Measurements from ENCODE around the gene TNXB. TPM values are rescaled to one million over a fixed set of nuclear protein-coding genes. Genes with fewer than 3 reads are reported as not detected.

TNXB gene
- total and polyA plus RNA-seq, 2 of the 4 experiments (the other 2 are of a cell fraction): 0.05 TPM; not detected in 1

DNA sequence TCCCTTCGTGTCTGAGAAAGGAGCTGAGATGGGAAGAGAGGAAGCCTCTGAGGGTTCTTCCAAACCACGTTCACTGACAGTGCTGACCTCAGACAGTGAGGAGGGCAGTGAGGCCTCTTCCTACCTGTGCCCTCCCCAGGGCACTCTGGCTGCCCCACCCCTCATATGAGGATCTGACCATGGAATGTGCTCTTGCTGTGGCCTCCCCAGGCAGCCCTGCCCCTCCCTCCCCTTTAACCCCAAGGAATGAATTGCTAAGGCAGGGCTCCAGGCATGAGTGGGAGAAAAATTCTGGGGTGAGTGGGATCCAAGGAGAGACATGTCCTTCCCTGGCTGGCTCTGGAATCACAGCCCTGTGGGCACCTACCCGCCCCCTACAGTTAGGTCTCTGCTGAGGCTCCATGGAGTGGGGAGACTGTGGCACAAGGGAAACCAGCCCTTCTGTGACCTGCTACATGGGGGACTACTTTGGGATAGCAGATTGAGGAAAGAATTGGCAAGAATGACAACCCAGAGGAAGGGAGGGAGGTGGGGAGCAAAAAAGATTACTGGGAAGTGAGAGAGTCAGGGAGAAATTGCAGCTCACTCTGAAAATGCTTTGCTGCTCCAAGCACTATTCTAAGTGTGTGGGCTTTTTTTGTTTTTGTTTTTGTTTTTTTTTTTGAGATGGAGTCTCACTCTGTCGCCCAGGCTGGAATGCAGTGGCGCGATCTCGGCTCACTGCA, 29.4 kb downstream of the TNXB start:
- Histone ChIP-seq H2BK15ac (ENCODE audit: low read depth, low read length) (0 out of 3 replicates have a peak overlapping the region, but pooled peaks have one; percentile 31), H3K56ac (ENCODE audit: extremely low read depth, insufficient read depth, low read length) (no peak overlapping the region), H3K4me1 (ENCODE audit: control insufficient read depth, insufficient read depth, low read length) (peaks cover 35% of the 10 kb centered on the region), H3K4me2 (ENCODE audit: low read depth, low read length) (no peak overlapping the region), H3K23ac (ENCODE audit: low read depth, low read length) (no peak overlapping the region), H4K20me1 (ENCODE audit: insufficient read depth, low read length) (peaks cover 3% of the 10 kb centered on the region; the same call in 1 of the 2 replicates), H3K9ac (ENCODE audit: low read depth, low read length) (no peak overlapping the region), H3K4me3 (ENCODE audit: insufficient read depth, low read depth, low read length) (no peak overlapping the region), H3K4ac (ENCODE audit: low read depth, low read length) (peak overlapping the region; percentile 48), H3K27me3 (ENCODE audit: control insufficient read depth, insufficient read depth, low read length) (peaks cover 12% of the 10 kb centered on the region), H2AK5ac (ENCODE audit: low read depth, low read length) (peak overlapping the region; percentile 68), H3K14ac (replicated peaks; ENCODE audit: low read depth, low read length) (0 out of 2 replicates have a peak overlapping the region, but pooled peaks have one; percentile 44), H2BK20ac (ENCODE audit: low read depth, low read length) (peak overlapping the region; percentile 57), H3K9me1 (ENCODE audit: insufficient read depth, low read length) (peaks cover 24% of the 10 kb centered on the region), H4K8ac (ENCODE audit: low read depth in 2 of 2, low read length in 2 of 2) (0 out of 4 replicates have a peak overlapping the region, but pooled peaks of 1 of the 2 experiments have one; percentile 28), H3K27ac (ENCODE audit: insufficient read depth, low read length) (no peak overlapping the region), H2AK9ac (replicated peaks; ENCODE audit: low read depth, low read length, poor library complexity) (no peak overlapping the region), H2BK120ac (ENCODE audit: low read depth, low read length) (peak overlapping the region; percentile 73), H3K36me3 (ENCODE audit: control insufficient read depth, insufficient read depth, low read length) (no peaks in the 10 kb centered on the region), H2BK5ac (ENCODE audit: low read depth, low read length, poor library complexity, severe bottlenecking) (no peak overlapping the region), H4K5ac (ENCODE audit: low read depth, low read length) (no peak overlapping the region), H2AFZ (replicated peaks; ENCODE audit: low read length, poor library complexity) (peak overlapping the region; percentile 27), H4K91ac (ENCODE audit: insufficient read depth, low read depth, low read length) (peak overlapping the region; percentile 43; the same call in 1 of the 2 replicates), H3K79me1 (ENCODE audit: low read depth in 1 of 2, low read length in 2 of 2) (no peaks in the 10 kb centered on the region), H3K18ac (ENCODE audit: low read depth, low read length) (no peak overlapping the region; the same call in 1 of the 2 replicates), H3K9me3 (ENCODE audit: control insufficient read depth, insufficient read depth, low read length) (no peaks in the 10 kb centered on the region)
- CTCF ChIA-PET: no interaction called here
- POLR2A ChIA-PET (ENCODE audit: unreplicated experiment): interaction anchor here (0.5 kb wide), 1 partner anchor 1465 kb away, joined by 23 read pairs; no protein-coding TSS in a partner anchor
- DNase-seq (no peak), ATAC-seq (ENCODE audit: low read depth) (no peak)
- in situ Hi-C loops (cut with MboI; ENCODE audit: low sequenced_read_pairs) (no loop called here), intact Hi-C loops (cut with micrococcal nuclease) (no loop called here), dilution Hi-C loops (cut with HindIII; ENCODE audit: low sequenced_read_pairs, unreplicated experiment) (no loop called here)
- no TSS peak for BruUV-seq (replicated peaks)
- WGBS, 2 experiments (ENCODE audit: extremely low coverage in 2 of 2, insufficient read length in 1 of 2): 100% methylated on average over 1 of the region's 7 CpGs; no CpG with 5 or more reads in 1 of the 2 experiments
- no peak for TF ChIP-seq RAD21 (IDR thresholded peaks at IDR 0.05; ENCODE audit: low read length)
- no peak for TF ChIP-seq RCOR1 (IDR thresholded peaks at IDR 0.05; ENCODE audit: insufficient replicate concordance, low read length)
- no peak for TF ChIP-seq FOS (IDR thresholded peaks at IDR 0.05; ENCODE audit: low read depth, low read length)
- TF ChIP-seq MAZ (IDR thresholded peaks at IDR 0.05; ENCODE audit: borderline replicate concordance, low read depth, low read length): no peak
- TF ChIP-seq, protein P1, sequence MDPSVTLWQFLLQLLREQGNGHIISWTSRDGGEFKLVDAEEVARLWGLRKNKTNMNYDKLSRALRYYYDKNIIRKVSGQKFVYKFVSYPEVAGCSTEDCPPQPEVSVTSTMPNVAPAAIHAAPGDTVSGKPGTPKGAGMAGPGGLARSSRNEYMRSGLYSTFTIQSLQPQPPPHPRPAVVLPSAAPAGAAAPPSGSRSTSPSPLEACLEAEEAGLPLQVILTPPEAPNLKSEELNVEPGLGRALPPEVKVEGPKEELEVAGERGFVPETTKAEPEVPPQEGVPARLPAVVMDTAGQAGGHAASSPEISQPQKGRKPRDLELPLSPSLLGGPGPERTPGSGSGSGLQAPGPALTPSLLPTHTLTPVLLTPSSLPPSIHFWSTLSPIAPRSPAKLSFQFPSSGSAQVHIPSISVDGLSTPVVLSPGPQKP (IDR thresholded peaks at IDR 0.05; ENCODE audit: borderline replicate concordance, low read depth, low read length): no peak
- TF ChIP-seq POLR2A (IDR thresholded peaks at IDR 0.05; ENCODE audit: low read depth, low read length): no peak
- TF ChIP-seq MXI1 (IDR thresholded peaks at IDR 0.05; ENCODE audit: borderline replicate concordance, low read depth, low read length): no peak
- TF ChIP-seq CEBPB (IDR thresholded peaks at IDR 0.05; ENCODE audit: low read depth, low read length): no peak
